Thymus (tissue), 11 donors: Measurements from ENCODE around the gene COG6. TPM values are rescaled to one million over a fixed set of nuclear protein-coding genes. Genes with fewer than 3 reads are reported as not detected.

Source experiments
- DNase-seq, 9 donors: peaks; one replicate each; pipeline ENCODE4 v3.0.0-alpha.2; 2013; ENCODE audit warnings: low spot score in 9 of 9, low read depth in 6 of 9, missing footprints in 1 of 9
- H3K27ac ChIP-seq, 2 donors: one replicate each; pipeline ENCODE4 v1.5.1; 2013; ENCODE audit warnings: control low read depth in 1 of 2, low read depth in 1 of 2, low read length in 1 of 2, mild to moderate bottlenecking in 1 of 2, moderate library complexity in 1 of 2
- H3K27me3 ChIP-seq, 2 donors: one replicate each; pipeline ENCODE4 v1.5.1; 2013; ENCODE audit warnings: low read length in 1 of 2; ENCODE audit not compliant: control insufficient read depth in 2 of 2, insufficient read depth in 1 of 2
- H3K36me3 ChIP-seq, 2 donors: one replicate each; pipeline ENCODE4 v1.5.1; 2013; ENCODE audit warnings: low read length in 1 of 2, mild to moderate bottlenecking in 1 of 2, moderate library complexity in 1 of 2; ENCODE audit not compliant: control insufficient read depth in 2 of 2, insufficient read depth in 2 of 2
- H3K4me1 ChIP-seq, 2 donors: one replicate each; pipeline ENCODE4 v1.5.1; 2013; ENCODE audit warnings: low read length in 2 of 2; ENCODE audit not compliant: control insufficient read depth in 2 of 2, insufficient read depth in 2 of 2
- H3K4me3 ChIP-seq, 2 donors: one replicate each; pipeline ENCODE4 v1.5.1; 2013; ENCODE audit warnings: low read length in 2 of 2, control low read depth in 1 of 2, mild to moderate bottlenecking in 1 of 2
- H3K9me3 ChIP-seq, 2 donors: one replicate each; pipeline ENCODE4 v1.5.1; 2013; ENCODE audit warnings: low read length in 1 of 2, mild to moderate bottlenecking in 1 of 2; ENCODE audit not compliant: control insufficient read depth in 2 of 2, insufficient read depth in 1 of 2
- WGBS: extraction: QIAGEN DNeasy Blood & Tissue Kit; methylation state at CpG from one replicate; pipeline ENCODE4 v1.1.7; 2013; 5-methylcytosine and 5-hydroxymethylcytosine counted together
- polyA plus RNA-seq: library from polyadenylated mRNA; stranded (reverse); fragments of 200-250 nt; gene quantifications from one replicate; pipeline ENCODE4 v1.2.3, GENCODE V29; 2013
- total RNA-seq: library from RNA; stranded (reverse); fragments of 120-200 nt; gene quantifications from one replicate; pipeline ENCODE4 v1.2.4, GENCODE V29; 2013
- donor health status: healthy.

Gene COG6
- total and polyA plus RNA-seq, 2 donors: 12.9 to 15.7 TPM

DNA sequence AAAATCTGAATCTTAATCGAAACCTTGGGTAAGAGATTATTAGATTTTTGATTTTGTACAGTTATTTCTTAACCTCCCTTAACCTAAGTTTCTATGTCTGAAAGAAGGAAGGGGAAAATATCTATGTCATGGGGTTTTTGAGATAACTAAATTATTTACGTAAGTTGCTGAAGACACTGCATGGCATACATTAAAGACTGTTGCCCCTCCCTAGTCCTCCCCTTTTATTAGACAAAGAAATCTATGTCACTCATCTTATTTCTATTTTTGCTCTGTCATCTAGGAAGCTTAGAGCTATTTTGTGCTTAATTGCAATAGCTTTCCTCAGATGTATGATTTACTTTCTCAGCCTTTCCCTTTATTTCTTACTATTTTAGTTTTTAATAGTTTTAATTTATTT lies 15.0 kb downstream of the COG6 start:
- no peak for DNase-seq
- Histone ChIP-seq H3K36me3 (peaks cover 0 to 3% of the 10 kb centered on the region in 2 donors), H3K4me3 (no peak overlapping the region), H3K4me1 (no peaks in the 10 kb centered on the region), H3K27ac (no peak overlapping the region), H3K9me3 (no peaks in the 10 kb centered on the region), H3K27me3 (no peaks in the 10 kb centered on the region)
- WGBS: 97% methylated on average over 2 of the region's 2 CpGs

DNA sequence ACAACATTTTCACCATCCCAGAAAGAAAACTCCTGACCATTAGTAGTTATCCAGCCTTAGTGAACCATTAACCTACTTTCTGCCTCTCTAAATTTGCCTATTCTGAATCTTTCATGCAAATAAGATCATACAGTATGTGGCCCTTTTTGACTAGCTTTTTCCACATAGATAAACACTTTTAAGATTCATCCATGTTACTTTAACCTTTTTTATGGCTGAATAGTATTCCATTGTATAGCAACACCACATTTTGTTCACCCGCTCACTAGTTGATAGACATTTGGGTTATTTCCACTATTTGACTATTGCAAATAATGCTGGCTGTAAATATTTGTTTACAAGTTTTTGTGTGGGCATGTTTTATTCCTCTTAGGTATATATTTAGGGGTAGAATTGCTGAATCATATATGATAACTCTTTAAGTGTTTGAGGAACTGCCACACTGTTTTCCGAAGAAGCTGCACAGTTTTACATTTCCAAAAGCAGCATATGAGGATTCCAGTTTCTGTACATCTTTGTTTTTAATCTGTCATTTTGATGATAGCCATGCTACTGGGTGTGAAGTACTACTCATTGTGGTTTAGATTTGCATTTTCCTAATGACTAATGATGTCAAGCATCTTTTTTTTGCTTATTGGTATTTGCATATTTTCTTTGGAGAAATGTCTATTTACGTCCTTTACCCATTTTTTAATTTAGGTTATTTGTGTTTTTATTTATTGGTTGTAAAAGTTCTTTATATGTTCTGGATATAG lies 17.1 kb downstream of the COG6 start:
- Histone ChIP-seq H3K36me3 (no peaks in the 10 kb centered on the region), H3K4me3 (no peak overlapping the region), H3K4me1 (no peaks in the 10 kb centered on the region), H3K27me3 (no peaks in the 10 kb centered on the region), H3K27ac (no peak overlapping the region), H3K9me3 (no peaks in the 10 kb centered on the region)
- no peak for DNase-seq
- WGBS: 98% methylated on average over 3 of the region's 3 CpGs

DNA sequence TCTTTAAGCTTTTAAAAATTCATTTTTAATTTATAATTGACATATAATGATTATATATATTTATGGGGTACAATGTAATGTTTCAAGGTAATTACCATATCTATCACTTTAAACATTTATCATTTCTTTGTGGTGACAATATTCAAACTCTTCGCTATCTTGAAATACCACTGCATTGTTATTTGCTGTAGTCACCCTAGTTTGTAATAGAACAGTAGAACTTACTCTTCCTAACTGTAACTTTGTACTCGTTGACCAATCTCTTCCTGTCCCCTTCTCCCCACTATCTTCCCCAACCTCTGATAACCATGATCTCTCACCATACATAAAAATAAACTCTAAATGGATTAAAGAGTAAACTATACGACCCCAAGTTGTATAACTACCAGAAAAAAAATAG lies 20.4 kb downstream of the COG6 start:
- Histone ChIP-seq H3K9me3 (no peaks in the 10 kb centered on the region), H3K36me3 (peaks cover 0 to 3% of the 10 kb centered on the region in 2 donors), H3K27me3 (no peaks in the 10 kb centered on the region), H3K27ac (no peak overlapping the region), H3K4me3 (no peak overlapping the region), H3K4me1 (no peaks in the 10 kb centered on the region)
- WGBS: 95% methylated on average over 3 of the region's 3 CpGs
- DNase-seq: no peak

DNA sequence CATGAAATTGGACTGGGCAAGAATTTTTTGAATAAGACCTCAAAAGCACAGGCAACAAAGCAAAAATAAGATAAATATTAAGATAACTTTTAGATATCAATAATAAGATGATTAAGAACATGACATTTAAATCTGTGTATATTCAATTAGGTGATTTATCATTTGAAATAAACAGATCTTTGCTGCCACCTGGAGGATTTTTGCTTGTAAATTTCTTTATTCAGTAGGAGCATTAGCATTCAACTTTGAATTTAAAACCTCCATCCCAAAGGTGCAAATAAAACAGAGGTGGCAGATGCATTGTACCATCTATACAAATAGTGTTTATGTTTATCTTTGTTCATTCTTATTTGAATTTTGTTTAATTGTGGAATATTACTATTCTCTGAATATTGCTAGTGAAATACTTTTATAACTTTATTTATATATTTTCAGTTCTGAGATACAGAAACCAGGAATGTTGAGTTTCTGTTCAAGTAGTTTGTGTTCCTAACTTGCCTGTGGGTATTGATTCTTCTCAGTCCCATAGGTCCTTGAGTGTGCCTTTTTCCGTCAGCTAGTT lies 20.9 kb downstream of the COG6 start:
- no peaks in the 10 kb centered on the region for H3K9me3 ChIP-seq
- WGBS: 98% methylated on average over 1 of the region's 1 CpG
- H3K4me1 ChIP-seq: no peaks in the 10 kb centered on the region
- H3K27me3 ChIP-seq: no peaks in the 10 kb centered on the region
- no peak overlapping the region for H3K4me3 ChIP-seq
- no peak overlapping the region for H3K27ac ChIP-seq
- H3K36me3 ChIP-seq: peaks cover 0 to 3% of the 10 kb centered on the region in 2 donors
- DNase-seq: peak in 8 of 9 donors; percentile 3 to 65 (median 32)

DNA sequence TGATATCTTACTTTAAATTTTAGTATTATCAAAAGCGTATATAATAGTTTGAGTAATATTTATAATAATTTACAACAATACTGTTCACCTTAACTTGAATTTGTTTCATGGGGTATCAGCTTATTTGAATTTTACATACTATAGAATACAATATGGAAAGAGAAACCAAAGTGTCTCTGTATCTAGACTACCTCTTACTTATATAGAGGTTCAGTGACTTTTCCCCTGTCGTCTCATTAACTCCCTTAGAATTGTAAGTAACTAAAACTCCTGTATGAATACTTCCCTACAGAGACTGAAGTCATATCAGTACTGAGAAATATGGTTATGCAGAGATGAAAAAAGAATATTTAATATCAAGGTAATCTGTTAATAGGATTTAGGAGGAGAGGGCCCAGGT lies 26.8 kb downstream of the COG6 start:
- Histone ChIP-seq H3K27ac (no peak overlapping the region), H3K9me3 (no peaks in the 10 kb centered on the region), H3K36me3 (peaks cover 4 to 8% of the 10 kb centered on the region in 2 donors), H3K4me3 (no peak overlapping the region), H3K27me3 (no peaks in the 10 kb centered on the region), H3K4me1 (no peaks in the 10 kb centered on the region)
- WGBS: over 99% methylated on average over 2 of the region's 2 CpGs
- no peak for DNase-seq

DNA sequence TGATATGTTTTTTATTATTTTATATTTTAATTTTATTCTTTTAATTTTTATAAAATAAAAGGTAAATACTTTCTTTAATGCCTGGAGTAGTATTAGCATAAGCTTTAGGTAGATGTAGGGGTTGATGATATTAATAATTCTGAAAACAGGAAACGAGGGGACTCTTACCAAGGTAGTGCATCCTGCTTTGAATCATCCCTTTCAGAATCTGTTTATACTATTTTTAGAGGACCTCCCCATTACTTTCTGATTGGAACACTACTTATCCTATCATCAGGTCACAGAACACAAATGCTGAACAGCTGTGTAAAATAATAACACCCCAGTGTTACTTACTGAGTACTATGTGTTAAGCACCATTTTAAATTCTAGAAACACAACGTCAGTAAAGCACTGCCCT lies 27.3 kb downstream of the COG6 start:
- H3K36me3 ChIP-seq: peaks cover 4 to 11% of the 10 kb centered on the region in 2 donors
- 95% methylated on average over 2 of the region's 2 CpGs for WGBS
- H3K9me3 ChIP-seq: no peaks in the 10 kb centered on the region
- H3K4me1 ChIP-seq: no peaks in the 10 kb centered on the region
- no peak overlapping the region for H3K27ac ChIP-seq
- no peak for DNase-seq
- H3K4me3 ChIP-seq: no peak overlapping the region
- H3K27me3 ChIP-seq: no peaks in the 10 kb centered on the region

DNA sequence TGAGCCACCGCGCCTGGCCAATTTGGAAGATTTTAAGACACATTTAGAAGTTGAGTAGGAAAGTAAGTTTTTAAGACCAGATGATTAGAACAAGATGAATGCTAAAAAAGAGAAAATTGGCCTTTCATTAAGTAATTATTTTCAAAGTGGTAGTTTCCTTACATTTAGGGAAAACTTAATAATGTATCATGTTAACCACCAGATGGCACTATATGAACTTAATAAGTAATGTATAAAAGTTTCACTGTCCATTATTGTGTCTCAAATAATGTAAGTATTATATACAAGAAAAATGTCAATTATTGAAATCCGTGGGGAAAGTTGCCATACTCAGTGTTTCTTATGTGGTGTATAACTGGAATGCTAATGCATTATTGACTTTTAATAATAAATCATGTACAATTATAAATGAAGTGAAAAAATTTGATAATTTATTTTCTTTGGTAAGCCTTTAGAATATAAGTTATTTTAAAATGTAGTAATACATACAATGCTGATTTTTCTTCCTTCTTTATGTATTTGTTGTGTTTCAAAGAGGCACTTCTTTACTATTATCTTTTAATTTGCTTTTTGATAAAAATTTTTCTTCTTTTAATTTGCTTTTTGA lies 29.2 kb downstream of the COG6 start:
- H3K36me3 ChIP-seq: peaks cover 4 to 12% of the 10 kb centered on the region in 2 donors
- WGBS: 74% methylated on average over 3 of the region's 3 CpGs
- peak in 3 of 9 donors; percentile 3 to 43 (median 7) for DNase-seq
- H3K4me1 ChIP-seq: no peaks in the 10 kb centered on the region
- H3K27me3 ChIP-seq: no peaks in the 10 kb centered on the region
- H3K9me3 ChIP-seq: no peaks in the 10 kb centered on the region
- H3K4me3 ChIP-seq: no peak overlapping the region
- H3K27ac ChIP-seq: no peak overlapping the region

DNA sequence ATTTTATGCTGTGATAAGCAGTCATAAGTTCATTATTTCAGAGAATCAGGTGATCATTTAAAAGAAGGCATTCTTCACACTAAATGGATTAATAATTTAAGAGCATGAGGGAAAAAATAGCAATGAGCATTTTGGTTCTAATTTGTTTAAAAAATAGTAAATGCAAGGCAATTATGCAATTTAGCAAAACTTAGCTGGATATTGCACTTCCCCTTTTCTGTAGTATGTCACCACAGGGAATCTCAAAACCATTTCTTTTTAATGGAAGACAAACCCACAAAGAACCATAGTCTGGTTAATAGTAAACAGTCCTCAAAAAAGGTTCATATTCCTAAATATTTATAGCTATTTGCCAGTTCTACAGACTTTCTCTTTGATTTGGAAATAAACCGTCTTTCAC lies 30.2 kb downstream of the COG6 start:
- H3K36me3 ChIP-seq: peaks cover 4 to 10% of the 10 kb centered on the region in 2 donors
- no peaks in the 10 kb centered on the region for H3K4me1 ChIP-seq
- no peak overlapping the region for H3K27ac ChIP-seq
- H3K9me3 ChIP-seq: no peaks in the 10 kb centered on the region
- H3K4me3 ChIP-seq: no peak overlapping the region
- 99% methylated on average over 1 of the region's 1 CpG for WGBS
- no peak for DNase-seq
- H3K27me3 ChIP-seq: no peaks in the 10 kb centered on the region

DNA sequence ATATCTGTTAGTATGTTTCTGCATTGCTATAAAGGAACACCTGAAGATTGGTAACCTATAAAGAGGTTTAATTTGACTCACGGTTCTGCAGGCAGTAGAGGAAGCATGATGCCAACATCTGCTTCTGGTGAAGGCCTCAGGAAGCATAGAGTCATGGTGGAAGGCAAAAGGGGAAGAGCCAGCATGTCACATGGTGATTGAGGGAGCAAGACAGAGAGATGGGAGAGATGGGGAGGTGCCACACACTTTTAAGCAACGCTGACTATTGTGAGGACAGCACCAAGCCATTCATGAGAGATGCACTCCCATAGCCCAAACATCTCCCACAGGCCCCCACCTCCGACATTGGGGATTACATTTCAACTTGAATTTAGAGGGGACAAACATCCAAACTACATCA lies 32.8 kb downstream of the COG6 start:
- Histone ChIP-seq H3K27ac (no peak overlapping the region), H3K27me3 (no peaks in the 10 kb centered on the region), H3K36me3 (peaks cover 0 to 4% of the 10 kb centered on the region in 2 donors), H3K4me1 (no peaks in the 10 kb centered on the region), H3K4me3 (no peak overlapping the region), H3K9me3 (no peaks in the 10 kb centered on the region)
- WGBS: 90% methylated on average over 3 of the region's 3 CpGs
- DNase-seq: no peak
